OCI-LY3 (cell line): ENCODE results near the gene SAP30L.

Source experiments
- H2AFZ ChIP-seq: fragments of 200-600, 300-600 bp; shearing (Covaris generic); 2 replicates; pipeline ENCODE4 v1.6.0; 2014; ENCODE audit warnings: antibody characterized with exemption, low read depth, low read length
- H3K27ac ChIP-seq: fragments of 200-600, 300-600 bp; sonication (generic); 2 replicates; pipeline ENCODE4 v1.5.1; 2014; ENCODE audit warnings: mild to moderate bottlenecking, low read length, moderate library complexity, mixed read lengths
- H3K27me3 ChIP-seq: fragments of 200-600, 300-600 bp; sonication (generic); 2 replicates; pipeline ENCODE4 v1.6.1; 2014; ENCODE audit warnings: low read depth, low read length, mixed read lengths
- H3K36me3 ChIP-seq: fragments of 200-600, 300-600 bp; sonication (generic); replicated peaks from 2 replicates; pipeline ENCODE3; 2014; ENCODE audit warnings: low read depth, low read length, mixed read lengths
- H3K4me1 ChIP-seq: fragments of 300-600, 200-600 bp; sonication (generic); 2 replicates; pipeline ENCODE4 v1.6.1; 2014; ENCODE audit warnings: low read length, mixed read lengths
- H3K4me2 ChIP-seq: fragments of 200-600, 300-600 bp; sonication (generic); 2 replicates; pipeline ENCODE4 v1.6.1; 2014; ENCODE audit warnings: low read length, mixed read lengths
- H3K4me3 ChIP-seq: fragments of 300-600, 200-600 bp; sonication (generic); 2 replicates; pipeline ENCODE4 v1.5.1; 2014; ENCODE audit warnings: antibody characterized with exemption, mild to moderate bottlenecking, low read length, moderate library complexity
- H3K79me2 ChIP-seq: fragments of 300-600, 200-600 bp; shearing (Covaris generic); 2 replicates; pipeline ENCODE4 v1.6.1; 2014; ENCODE audit warnings: mild to moderate bottlenecking, low read length, mixed read lengths
- H3K9ac ChIP-seq: fragments of 300-600, 200-600 bp; shearing (Covaris generic); 2 replicates; pipeline ENCODE4 v1.6.0; 2014; ENCODE audit warnings: mild to moderate bottlenecking, low read length, moderate library complexity
- H3K9me3 ChIP-seq: fragments of 200-600, 300-600 bp; shearing (Covaris generic); 2 replicates; pipeline ENCODE4 v1.6.1; 2014; ENCODE audit warnings: low read length, mixed read lengths; ENCODE audit not compliant: insufficient read depth
- H4K20me1 ChIP-seq: fragments of 200-600, 300-600 bp; sonication (generic); 2 replicates; pipeline ENCODE4 v1.6.1; 2016; ENCODE audit warnings: low read length, mixed read lengths; ENCODE audit not compliant: insufficient read depth
- EZH2phosphoT487 ChIP-seq: fragments of 200-600 bp; shearing (Covaris generic); IDR thresholded peaks from 2 replicates; pipeline ENCODE4 v1.6.1; 2018; ENCODE audit warnings: antibody characterized with exemption, mixed run types, low read depth
- TF ChIP-seq, protein P1 (sequence below): fragments of 200-600, 300-600 bp; sonication (generic); IDR thresholded peaks from 2 replicates; pipeline ENCODE4 v1.5.1; 2014; ENCODE audit warnings: antibody characterized with exemption, low read length, low read depth

SAP30L gene

GRCh38 chr5:154484393-154485095 is 38.7 kb downstream of the SAP30L start:
- no peaks in the 10 kb centered on the region for H3K79me2 ChIP-seq
- no peaks in the 10 kb centered on the region for H3K27me3 ChIP-seq
- H3K27ac ChIP-seq = no peak overlapping the region
- H4K20me1 ChIP-seq = no peaks in the 10 kb centered on the region
- H2AFZ ChIP-seq = no peak overlapping the region
- TF ChIP-seq, protein P1, sequence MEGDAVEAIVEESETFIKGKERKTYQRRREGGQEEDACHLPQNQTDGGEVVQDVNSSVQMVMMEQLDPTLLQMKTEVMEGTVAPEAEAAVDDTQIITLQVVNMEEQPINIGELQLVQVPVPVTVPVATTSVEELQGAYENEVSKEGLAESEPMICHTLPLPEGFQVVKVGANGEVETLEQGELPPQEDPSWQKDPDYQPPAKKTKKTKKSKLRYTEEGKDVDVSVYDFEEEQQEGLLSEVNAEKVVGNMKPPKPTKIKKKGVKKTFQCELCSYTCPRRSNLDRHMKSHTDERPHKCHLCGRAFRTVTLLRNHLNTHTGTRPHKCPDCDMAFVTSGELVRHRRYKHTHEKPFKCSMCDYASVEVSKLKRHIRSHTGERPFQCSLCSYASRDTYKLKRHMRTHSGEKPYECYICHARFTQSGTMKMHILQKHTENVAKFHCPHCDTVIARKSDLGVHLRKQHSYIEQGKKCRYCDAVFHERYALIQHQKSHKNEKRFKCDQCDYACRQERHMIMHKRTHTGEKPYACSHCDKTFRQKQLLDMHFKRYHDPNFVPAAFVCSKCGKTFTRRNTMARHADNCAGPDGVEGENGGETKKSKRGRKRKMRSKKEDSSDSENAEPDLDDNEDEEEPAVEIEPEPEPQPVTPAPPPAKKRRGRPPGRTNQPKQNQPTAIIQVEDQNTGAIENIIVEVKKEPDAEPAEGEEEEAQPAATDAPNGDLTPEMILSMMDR = no peak
- TF ChIP-seq EZH2phosphoT487 = no peak
- no peak overlapping the region for H3K4me3 ChIP-seq
- H3K9me3 ChIP-seq = no peaks in the 10 kb centered on the region
- H3K36me3 ChIP-seq = no peaks in the 10 kb centered on the region
- peaks cover 45% of the 10 kb centered on the region for H3K4me1 ChIP-seq
- H3K4me2 ChIP-seq = peak overlapping the region; percentile 69; the same call in 1 of the 2 replicates
- H3K9ac ChIP-seq = no peak overlapping the region

DNA sequence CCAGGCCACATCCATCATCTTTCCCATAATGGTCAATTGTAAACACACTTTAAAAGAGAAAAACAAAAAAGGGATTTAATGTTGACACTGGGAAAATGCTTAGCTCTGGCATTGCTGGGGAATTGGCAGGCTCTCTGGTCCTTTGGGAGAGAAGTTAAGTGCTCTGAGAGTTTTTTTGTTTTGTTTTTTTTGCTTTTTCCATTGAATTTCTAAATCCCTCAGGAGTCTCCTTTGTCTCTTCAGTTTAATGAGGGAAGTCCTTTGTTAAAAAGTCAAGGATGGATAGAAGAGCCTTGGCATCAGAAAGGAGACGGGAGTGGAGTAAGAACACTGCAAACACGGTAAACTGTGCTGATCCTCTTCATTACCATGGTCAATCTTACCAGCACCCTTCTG is 39.3 kb downstream of the SAP30L start:
- H3K79me2 ChIP-seq = no peaks in the 10 kb centered on the region
- peak overlapping the region; percentile 12; the same call in 1 of the 2 replicates for H2AFZ ChIP-seq
- H3K4me1 ChIP-seq = peaks cover 49% of the 10 kb centered on the region
- H3K9me3 ChIP-seq = no peaks in the 10 kb centered on the region
- no peaks in the 10 kb centered on the region for H3K27me3 ChIP-seq
- peak overlapping the region; percentile 50 for H3K4me3 ChIP-seq
- peak overlapping the region; percentile 55; the same call in 1 of the 2 replicates for H3K9ac ChIP-seq
- peak overlapping the region; percentile 69 for H3K4me2 ChIP-seq
- H3K36me3 ChIP-seq = no peaks in the 10 kb centered on the region
- TF ChIP-seq EZH2phosphoT487 = no peak
- TF ChIP-seq, protein P1 = no peak
- H3K27ac ChIP-seq = peak overlapping the region; percentile 93; the same call in 1 of the 2 replicates
- H4K20me1 ChIP-seq = no peaks in the 10 kb centered on the region

DNA sequence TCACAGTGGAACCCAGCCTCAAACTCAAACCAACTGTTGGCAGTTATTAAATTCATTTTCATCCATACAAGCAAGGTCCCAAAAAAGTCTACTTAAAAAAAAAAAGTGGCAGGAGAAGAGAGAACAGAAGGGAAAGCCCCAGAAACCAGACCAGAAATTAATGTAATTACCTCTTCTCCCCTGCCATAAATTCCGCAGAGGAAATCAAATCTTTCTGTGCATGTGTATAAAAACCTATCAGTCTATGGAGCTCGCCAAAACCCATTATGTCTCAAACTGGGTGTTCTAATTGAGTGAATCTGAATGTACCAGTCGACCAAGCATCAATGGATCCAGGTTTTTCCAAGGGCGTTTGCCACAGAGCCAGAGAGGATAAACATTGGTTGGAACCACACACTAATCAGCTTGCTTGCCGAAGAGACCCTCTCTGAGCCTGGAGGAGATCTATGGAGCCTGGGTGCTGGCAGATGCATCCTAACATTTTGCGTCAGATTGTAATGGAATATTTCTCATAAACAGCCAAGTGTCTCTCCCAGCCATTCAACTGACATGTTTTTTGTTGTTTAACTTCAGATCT is 40.1 kb downstream of the SAP30L start:
- H3K4me3 ChIP-seq = peak overlapping the region; percentile 50
- 0 out of 2 replicates have a peak overlapping the region, but pooled peaks have one; percentile 12 for H2AFZ ChIP-seq
- H3K9ac ChIP-seq = peak overlapping the region; percentile 55
- no peaks in the 10 kb centered on the region for H4K20me1 ChIP-seq
- H3K36me3 ChIP-seq = no peaks in the 10 kb centered on the region
- peaks cover 54% of the 10 kb centered on the region for H3K4me1 ChIP-seq
- peak overlapping the region; percentile 93 for H3K27ac ChIP-seq
- TF ChIP-seq, protein P1 = no peak
- no peak for TF ChIP-seq EZH2phosphoT487
- peak overlapping the region; percentile 69 for H3K4me2 ChIP-seq
- H3K9me3 ChIP-seq = no peaks in the 10 kb centered on the region
- H3K27me3 ChIP-seq = no peaks in the 10 kb centered on the region
- H3K79me2 ChIP-seq = no peaks in the 10 kb centered on the region

- no peaks in the 10 kb centered on the region for H3K9me3 ChIP-seq
- TF ChIP-seq, protein P1 = no peak
- TF ChIP-seq EZH2phosphoT487 = no peak
- H2AFZ ChIP-seq = no peak overlapping the region
- peak overlapping the region; percentile 50 for H3K4me3 ChIP-seq
- H3K36me3 ChIP-seq = no peaks in the 10 kb centered on the region
- H3K27me3 ChIP-seq = no peaks in the 10 kb centered on the region
- peak overlapping the region; percentile 93 for H3K27ac ChIP-seq
- no peaks in the 10 kb centered on the region for H4K20me1 ChIP-seq
- H3K9ac ChIP-seq = peak overlapping the region; percentile 55
- peak overlapping the region; percentile 69 for H3K4me2 ChIP-seq
- no peaks in the 10 kb centered on the region for H3K79me2 ChIP-seq
- peaks cover 54% of the 10 kb centered on the region for H3K4me1 ChIP-seq
These were observed 40.6 kb downstream of the SAP30L start for GRCh38 chr5:154486427-154486866.
